ENCODE results near the gene CLDN8.

CLDN8 gene
- 0 to 1.1 (median 0) reads per million in 17 experiments for total RNA-seq

DNA sequence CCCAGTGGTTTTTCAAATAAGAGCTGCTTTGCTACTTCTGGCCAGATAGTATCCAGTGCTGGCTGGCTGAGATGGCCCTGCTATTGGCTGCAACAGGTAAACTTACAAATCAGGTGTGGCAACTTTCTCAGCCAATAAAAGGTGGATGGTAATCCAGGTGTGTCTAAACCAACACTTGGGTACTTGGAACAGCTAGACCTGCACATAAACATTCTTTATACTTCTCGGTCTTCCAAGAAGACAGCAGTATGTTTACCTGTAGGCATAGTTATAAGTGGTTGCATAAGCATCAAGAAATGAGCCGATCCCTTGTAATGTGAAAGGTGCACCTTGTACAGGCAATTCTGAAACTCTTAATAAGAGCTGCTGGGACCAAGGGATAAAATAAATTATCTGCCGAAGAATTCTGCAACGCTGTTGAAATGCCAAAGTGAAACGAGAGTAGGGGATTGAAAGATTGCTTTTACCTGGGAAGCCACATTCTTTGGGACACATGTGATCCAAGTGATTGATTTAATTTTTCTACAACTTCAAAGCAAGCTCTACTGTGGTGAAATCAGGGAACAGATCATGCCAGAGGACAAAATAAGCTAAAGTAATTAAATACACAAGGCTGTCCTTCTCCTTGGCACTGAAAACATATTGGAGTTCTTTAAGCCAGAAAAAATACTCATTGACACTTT lies at the start of gene CLDN8:
Gene CLDN8, minus strand, starts transcription at position 57 of the 683 bp plus-strand sequence. CDS start 172 bp downstream, outside the sequence.
- DNase-seq = no peak

DNA sequence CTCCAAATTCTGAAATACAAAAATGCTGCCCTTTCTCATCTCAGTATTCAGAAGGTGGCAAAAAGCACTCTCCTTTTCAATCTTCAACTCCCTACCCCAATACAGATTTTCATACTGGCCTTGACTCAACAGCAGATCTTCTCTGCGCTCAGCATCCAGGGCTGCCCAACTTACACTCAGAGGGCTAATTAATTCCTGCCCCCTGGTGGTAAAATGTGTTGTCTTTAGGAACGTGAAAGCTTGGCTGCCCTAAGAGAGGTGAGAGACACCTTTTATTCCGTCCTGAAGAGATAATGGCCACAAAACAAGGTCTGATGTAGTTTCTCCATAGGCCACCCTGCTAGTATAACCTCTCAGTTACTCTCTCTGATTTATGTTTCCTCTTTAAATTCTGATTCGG lies 41.9 kb upstream of the CLDN8 start:
- no peak for DNase-seq

DNA sequence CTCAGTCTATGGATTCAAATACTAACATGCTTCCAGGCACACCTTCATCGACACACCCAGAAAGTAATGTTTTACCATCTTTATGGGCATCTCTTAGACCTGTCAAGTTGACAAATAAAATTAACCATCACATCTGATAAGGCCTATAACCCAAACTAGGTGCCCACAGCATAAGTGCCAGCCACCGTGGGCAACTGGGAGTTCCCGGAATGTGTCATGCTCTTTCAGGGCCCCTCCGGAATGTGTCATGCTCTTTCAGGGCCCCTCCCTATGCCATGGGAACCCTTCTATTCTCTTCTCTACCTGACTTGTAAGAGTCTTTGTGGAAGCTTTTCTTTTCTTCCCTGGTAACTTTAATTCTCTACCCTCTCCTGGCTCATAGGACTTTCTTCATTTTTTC lies 40.2 kb upstream of the CLDN8 start:
- no peak for DNase-seq

DNA sequence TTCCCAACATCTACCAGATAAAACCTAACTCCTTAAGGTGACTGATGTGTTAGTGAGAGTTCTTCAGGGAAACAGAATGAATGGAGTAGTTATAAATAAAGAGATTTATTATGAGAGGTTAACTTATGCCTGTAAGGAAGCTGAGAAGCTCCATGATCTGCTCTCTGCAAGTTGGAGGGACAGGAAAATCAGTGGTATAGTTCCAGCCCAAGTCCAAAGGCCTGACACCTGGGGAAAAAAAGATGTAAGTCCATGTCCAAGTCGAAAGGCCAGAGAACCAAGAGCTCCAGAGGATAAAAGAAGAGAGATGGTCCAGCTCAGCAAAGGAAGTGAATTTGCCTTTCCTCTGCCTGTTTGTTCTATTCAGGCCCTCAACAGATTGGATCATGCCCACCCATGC lies 39.8 kb upstream of the CLDN8 start:
- DNase-seq = no peak

DNA sequence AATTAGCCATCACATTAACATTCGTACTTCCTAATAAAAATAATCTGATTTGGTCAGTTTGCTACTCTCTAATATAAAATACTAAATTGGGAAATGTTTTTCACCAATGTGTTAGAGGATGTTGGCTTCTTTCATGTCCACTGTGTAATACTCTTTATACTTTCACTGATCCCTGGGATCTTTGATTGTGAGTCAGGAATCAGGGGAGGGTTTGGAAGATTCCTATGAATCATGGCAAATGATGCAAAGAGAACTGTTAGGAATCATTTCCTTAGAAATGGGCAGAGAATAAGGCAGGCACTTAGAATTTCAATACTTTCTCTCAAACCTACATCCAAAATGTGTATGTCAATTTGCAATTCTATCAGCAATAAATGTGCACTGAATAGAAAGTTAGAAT lies 35.9 kb upstream of the CLDN8 start:
- DNase-seq = no peak

DNA sequence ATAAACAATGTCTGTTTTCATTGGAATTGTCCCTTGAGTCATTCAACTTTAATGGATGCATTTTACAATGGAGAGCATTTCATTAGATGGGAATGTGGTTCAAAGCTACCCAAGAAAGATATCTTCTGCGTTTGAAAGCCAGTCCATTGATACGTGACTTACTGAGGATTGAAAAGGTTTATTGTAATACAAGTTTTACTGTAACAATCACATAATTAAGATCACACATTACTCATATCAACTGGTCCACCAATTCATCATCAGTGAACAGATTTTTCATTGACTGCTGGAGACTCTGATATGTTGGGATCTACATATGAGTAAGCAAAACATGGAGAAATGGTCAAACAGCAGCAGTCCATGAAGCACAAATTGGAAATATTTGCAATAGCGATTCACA lies 34.0 kb upstream of the CLDN8 start:
- DNase-seq = no peak

DNA sequence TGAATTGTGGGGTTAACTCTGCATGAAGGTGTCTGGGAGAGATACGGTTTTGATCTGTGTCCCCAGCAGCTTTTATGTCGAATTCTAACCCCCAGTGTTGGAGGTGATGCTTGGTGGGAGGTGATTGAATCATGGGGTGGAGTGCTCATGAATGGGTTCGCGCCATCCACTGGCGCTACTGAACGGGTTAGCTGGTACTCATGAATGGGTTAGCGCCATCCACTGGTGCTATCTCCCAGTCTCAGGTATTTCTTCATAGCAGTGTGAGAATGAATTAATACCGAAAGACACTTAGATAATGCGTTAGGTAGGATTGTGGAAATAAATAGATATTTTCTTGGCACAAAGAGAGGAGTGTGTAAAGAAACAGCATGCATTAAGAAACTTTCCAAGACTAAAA lies 32.9 kb upstream of the CLDN8 start:
- DNase-seq = no peak

DNA sequence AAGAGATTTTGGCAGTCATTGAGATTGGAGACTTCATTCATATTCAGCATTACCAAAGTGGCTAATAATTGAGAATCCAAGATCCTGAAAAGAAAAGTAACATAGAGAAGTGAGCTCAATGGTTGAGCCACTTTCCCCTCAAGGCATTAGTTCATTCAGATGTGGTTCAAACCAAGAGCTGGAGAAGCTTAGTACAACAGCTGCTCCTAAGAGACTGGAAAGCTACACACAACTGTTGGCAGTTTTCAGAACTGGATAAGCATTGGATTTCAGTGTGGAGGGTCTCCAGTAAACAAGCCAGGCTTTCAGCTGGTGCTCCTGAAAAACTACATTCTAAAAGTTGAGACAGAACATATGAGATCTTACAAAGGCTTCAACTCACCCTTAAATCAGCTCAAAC lies 29.2 kb upstream of the CLDN8 start:
- DNase-seq = no peak

DNA sequence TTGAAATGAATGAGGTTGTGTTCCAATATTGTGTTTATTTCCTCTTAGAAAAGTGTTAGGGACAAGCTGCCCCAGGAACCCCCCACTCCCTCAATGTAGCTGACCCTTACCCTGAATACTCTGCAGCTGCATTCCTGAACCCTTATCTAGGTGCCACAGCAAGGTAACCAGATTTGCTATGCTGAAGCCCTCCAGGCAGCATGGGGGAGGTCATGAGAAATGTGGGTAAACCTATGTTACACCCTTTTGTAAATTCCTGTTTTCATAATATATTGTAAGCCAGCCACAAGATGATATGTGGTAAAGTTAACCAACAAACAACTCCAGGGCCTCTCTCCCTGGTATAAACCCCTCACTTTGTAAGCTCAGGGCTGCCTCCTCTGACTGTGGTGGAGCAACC lies 27.8 kb upstream of the CLDN8 start:
- DNase-seq = no peak

DNA sequence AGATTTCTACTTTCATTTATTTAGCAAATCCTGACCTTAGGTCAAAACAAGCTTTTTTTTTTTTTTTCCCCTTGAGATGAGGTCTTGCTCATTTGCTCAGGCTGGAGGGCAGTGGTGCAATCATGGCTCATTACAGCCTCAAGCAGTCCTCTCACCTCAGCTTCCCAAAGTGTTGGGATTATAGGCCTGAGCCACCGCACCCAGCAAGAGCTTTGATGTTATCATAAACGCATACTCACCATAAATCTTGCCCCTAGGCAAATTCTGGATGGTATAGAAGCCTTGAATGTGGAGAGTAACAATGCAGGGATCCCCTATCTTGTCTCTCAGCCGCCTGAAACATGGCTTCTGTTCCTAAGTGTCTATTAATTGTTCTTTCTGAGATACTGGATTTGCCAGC lies 24.8 kb upstream of the CLDN8 start:
- DNase-seq = no peak

DNA sequence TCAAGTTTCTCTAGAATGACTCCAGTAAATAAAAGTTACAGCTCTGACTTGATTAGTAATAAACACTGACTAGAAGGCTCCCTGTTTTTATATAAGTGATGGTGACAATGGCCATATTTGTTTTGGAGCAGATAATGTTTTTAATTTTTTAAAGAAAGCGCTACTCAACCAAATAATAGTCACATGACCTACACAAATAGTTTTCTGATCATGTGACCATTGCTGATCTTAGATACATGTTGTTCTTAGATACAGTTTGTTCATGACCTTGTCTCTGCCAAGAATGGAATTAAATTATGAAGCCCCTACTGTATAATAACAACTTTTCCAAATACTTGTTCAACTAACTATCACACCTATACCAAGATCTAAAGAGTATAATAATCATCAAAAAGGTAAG lies 22.3 kb upstream of the CLDN8 start:
- DNase-seq = no peak

DNA sequence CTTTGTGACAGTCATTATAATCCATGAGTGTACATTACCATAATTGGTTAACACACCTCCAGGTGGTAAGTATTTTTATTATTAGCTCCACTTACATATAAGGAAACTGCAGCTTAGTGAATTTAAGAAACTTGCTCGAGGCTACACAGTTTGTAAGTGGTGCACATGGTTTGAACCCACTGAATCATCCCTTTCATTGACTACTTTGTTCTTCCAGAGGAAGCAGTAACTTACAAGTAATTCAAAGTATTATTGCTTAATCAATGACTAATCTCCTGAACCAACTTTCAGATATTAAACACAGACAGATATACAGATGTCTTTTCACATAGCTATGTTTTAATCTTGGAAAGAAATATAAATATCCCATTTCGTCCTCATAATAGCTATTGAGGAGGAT lies 18.7 kb upstream of the CLDN8 start:
- DNase-seq = no peak

DNA sequence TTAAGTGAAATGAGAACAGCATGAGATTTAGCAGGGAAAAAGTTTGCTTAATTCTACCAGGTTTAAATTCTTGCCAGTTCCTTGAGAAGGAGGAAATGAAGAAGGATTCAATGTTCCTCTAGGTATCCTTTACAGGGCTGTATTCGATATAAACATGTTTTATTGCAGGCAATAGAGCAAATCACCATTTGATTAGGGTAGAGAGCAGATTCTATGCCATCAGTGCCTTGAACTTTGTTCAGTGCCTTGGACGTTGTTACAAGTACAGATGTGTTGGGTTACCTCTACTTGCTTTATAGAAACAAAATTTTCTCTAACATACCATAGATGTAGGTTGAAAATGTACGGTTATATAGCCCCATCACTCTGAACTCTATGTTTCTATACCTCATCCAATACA lies 18.2 kb upstream of the CLDN8 start:
- no peak for DNase-seq

DNA sequence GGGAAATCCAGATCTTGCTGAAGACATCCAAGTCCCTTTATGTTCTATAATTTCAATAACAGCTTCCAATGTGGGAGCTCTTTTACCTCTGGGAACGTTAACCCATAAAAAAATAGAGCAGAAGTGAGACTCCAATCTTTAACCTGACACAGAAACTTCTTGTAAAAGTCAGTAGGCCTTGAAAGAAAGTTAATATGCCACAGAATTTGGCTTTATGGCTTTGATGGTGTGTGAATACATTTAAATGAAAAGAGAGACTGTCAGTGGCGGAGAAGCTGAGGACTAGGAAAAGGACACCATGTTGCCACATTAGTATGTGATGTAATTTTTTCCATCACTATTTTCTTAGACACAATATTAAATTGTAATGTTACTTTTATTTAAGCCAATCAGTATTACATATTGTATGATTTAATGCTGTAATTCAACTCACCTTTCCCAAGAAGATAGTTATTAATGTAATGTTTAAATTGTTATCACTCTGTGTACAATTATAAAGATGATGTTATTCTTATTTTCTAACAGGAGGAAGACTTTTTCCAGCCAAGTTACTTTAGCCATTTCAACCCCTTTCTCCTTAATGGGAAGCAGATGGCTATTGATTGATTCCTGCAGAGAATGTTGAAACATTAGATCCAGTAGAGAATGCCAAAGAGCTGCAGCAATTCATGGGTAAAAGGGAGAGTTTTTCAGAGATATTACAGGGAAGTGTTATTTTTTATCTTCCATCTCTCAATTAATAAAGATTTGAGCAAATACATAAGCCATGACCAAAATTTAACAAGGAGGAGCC lies 17.5 kb upstream of the CLDN8 start:
- no peak for DNase-seq

DNA sequence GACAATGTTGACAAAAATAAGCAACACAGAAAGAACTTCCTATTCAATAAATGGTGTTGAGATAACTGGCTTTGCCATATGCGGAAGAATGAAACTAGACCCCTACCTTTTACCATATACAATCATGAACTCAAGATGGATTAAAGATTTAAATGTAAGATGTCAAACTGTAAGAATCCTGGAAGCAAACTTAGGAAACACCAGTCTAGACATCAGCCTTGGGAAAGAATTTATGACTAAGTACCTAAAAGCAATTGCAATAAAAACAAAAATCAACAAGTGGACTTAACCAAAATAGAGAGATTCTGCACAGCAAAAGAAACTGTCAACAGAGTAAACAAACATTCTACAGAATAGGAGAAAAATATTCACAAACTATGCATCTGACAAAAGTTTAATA lies 16.1 kb upstream of the CLDN8 start:
- DNase-seq = no peak

DNA sequence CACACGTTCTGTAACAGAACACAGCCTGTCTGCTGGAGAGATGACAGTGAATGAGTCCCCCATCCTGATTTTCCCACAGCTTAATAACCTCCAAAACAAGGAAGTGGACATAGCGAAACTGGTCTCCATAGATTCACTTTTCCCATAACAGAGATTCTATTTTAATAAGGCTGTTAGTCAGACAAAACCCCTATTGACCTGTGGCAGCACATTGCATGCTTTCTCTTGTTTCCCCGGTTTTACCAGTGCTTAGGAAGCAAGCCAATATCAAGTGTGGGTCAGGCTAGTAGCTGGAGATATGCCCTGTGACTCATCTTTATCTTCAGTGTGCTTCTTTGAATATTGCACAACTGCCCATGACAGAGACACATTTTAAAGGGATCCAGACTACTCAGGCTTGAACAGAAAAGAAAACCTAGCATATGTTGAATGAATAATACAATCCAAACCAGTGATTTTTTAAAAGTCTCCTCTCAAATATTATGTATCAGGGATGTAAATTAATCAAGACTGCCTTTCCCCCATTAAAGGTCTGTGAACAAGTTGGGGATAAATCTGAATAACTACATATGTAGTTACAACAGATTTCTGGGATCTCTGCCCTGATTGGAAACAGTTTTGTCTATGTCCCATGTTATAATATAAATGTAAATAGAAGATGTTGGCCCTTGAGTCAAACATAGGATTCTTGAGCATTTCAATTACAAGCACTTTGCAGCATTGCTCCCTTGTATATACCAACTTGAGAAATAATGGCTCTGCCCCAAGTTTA lies 11.9 kb upstream of the CLDN8 start:
- DNase-seq = peak in 2 of 4 experiments; percentile 1 to 3

DNA sequence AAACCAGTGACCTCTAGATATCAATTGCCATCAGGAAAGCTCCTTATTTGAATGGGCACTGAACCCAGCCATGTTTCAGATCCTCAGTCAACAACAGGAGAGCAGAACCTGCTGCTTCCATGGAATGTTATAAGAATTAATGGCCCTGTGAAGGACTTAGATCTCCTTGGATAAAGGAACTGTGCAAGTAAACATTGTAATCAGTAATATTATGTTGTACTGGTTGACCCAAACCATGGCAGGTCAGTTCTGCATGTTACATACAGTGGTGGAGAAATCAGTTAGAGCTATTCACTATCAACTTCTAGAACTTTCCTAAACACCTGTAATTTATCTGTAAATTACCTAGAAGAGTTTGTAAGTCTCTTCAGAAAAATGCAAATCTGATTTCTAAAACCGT lies 11.2 kb upstream of the CLDN8 start:
- no peak for DNase-seq

DNA sequence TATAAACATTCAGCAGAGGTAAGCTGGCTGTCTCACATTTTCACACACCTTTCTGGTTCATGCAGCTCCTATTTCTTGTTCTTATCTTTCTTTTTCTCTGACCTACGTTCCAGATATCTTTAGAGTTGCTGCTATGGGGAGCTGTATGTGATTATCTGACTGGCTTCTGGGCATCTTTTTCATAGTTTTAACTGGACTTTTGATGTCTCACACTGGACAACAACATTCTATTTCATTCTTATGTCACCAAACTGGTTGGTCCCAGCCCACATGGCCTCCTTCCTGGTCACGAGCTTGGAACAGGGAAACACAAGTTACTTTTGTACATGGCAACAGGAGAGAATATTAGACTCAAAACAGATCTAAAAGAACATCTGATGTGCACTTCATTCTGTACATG lies 7.7 kb upstream of the CLDN8 start:
- no peak for DNase-seq

DNA sequence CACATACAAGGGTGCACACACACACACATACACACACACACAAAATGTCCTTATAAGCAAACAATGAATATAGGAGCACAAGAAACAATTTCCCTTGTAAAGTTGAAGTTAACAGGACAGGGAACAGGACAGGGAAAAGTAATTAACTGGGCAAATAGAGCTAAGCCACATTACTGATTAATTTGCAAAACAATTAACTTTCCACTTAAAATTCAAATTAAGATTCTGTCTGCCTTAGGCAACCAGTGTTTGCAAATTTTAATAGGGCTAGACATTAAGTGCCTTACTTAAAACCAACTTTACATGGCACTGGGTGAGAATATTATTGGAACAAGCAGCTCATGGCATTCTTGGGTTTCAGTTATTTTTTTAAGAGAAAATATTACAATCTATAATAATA lies 6.8 kb upstream of the CLDN8 start:
- DNase-seq = no peak

DNA sequence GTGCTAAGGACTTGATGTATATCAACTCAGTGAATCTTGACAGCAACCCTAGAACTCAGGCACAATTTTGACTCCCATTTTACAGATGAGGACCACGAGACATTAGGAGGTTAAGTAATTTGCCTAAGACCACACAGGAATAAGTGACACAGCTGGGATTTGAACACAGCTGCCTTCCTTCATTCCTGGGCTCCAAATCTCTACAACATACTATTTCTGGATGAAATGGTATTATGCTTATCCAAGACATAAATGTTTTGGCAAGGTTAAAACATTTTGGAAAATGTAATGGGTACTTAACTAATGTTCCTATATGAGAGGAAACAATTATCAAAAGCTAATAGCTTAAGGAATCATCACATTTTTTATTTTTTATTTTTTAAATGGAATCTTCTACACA lies 4.8 kb downstream of the CLDN8 start:
- DNase-seq = no peak

DNA sequence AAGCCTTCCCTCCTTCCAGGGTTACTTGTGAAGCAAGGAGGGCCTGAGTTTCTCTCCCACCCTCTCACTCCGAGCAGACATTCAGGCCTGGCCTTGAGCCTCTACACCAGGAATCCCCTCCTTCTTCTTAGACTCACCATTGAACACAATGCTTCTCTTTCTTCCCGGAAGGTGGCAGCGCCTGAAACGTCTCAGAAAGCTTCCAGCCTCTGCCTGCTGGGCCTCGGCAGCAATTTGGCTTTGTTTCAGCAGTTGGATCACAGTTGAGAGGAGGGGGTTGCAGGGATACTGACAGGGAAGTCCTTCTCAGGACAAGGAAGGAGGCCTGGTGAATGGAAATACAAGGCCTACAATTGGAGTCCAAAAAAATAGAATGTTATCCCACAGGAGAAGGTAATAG lies 6.3 kb downstream of the CLDN8 start:
- no peak for DNase-seq

DNA sequence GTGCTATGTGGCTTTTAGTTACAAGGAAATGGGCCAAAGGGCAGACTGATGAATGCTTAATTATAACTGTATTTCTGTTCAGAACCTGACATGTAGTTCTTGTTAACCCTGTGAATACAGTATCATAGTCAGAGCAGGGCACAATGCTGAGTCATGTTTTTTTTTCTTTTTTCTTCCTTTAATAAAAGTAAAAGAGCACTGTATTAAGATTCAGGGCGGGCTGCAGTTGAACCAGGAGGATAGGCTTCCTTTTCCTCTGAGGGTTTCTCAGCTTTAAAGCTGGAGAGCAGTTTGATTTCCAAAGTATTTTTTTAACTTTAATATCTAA lies 8.7 kb downstream of the CLDN8 start:
- DNase-seq = no peak

DNA sequence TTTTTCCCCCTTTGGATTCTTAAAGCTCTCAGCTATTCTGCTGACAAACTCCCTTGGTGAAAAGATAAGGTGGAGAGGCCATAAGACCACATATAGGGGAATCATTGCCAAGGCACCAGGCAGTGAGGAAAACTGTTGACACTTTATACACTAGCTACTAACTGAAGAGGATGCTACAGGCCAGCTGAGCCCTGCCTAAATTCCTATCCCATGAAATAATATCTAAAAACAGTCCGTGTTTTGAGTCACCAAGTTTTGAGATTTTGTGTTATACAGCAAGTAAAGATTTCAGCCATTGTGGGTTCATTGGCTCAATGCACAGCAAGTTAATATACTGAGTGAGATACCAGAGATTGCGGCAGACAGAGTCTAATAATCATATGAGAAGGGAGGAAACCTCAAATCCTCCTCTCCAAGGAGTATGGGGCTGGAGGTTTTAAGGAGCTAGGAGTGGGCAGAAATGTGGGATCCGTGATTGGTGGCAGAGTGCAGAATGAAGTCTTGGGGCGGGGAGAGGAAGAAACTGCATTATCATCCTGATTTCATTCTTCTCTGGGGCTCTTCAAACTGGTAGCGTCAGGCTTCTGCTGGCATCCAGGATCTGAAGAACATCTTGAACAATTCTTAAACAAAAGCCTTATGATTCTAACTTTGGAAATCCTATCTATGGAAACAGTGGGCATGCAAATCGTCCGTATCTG lies 9.2 kb downstream of the CLDN8 start:
- DNase-seq = no peak

All from suppressor macrophage (primary cell).